Neural cell (in vitro differentiated cells): Measurements from ENCODE around the gene POU2AF3. TPM values are rescaled to one million over a fixed set of nuclear protein-coding genes. Genes with fewer than 3 reads are reported as not detected.

Source experiments
- H2AFZ ChIP-seq: fragments of 200-600, 300-800 bp; sonication (generic), shearing (Covaris generic); 2 replicates; pipeline ENCODE4 v1.6.0; 2014; ENCODE audit warnings: low read depth, mild to moderate bottlenecking, antibody characterized with exemption, low read length, moderate library complexity
- H3F3A ChIP-seq: fragments of 200-600 bp; shearing (Covaris generic); 2 replicates; pipeline ENCODE4 v1.6.1; 2016; ENCODE audit warnings: mild to moderate bottlenecking, moderate library complexity, mixed read lengths, antibody characterized with exemption, low read length; ENCODE audit not compliant: insufficient read depth, poor library complexity, severe bottlenecking
- H3K27ac ChIP-seq: fragments of 200-600, 300-800 bp; sonication (generic), shearing (Covaris generic); 2 replicates; pipeline ENCODE4 v1.5.1; 2014; ENCODE audit warnings: mild to moderate bottlenecking, low read length, moderate library complexity
- H3K27me3 ChIP-seq: fragments of 300-800, 200-600 bp; sonication (generic), shearing (Covaris generic); 2 replicates; pipeline ENCODE4 v1.6.0; 2014; ENCODE audit warnings: mild to moderate bottlenecking, low read depth, low read length, moderate library complexity; ENCODE audit not compliant: insufficient read depth
- H3K36me3 ChIP-seq: fragments of 300-800, 200-600 bp; sonication (generic), shearing (Covaris generic); 2 replicates; pipeline ENCODE4 v1.5.1; 2014; ENCODE audit warnings: mild to moderate bottlenecking, antibody characterized with exemption, low read length, moderate library complexity; ENCODE audit not compliant: insufficient read depth
- H3K4me2 ChIP-seq: fragments of 300-800, 200-600 bp; sonication (generic), shearing (Covaris generic); 2 replicates; pipeline ENCODE4 v1.6.0; 2014; ENCODE audit warnings: mild to moderate bottlenecking, low read length
- H3K4me3 ChIP-seq: fragments of 300-800, 200-600 bp; sonication (generic), shearing (Covaris generic); 2 replicates; pipeline ENCODE4 v1.5.1; 2014; ENCODE audit warnings: mild to moderate bottlenecking, low read length, moderate library complexity
- H3K79me2 ChIP-seq: fragments of 200-600 bp; shearing (Covaris generic); replicated peaks from 2 replicates; pipeline ENCODE4 v1.6.0; 2014; ENCODE audit warnings: mild to moderate bottlenecking, low read length, moderate library complexity; ENCODE audit not compliant: insufficient read depth
- H3K9ac ChIP-seq: fragments of 300-800, 200-600 bp; sonication (generic), shearing (Covaris generic); 2 replicates; pipeline ENCODE4 v1.6.1; 2016; ENCODE audit warnings: mild to moderate bottlenecking, low read length, mixed read lengths
- H3K9me2 ChIP-seq: fragments of 200-600 bp; shearing (Covaris generic); 2 replicates; pipeline ENCODE4 v1.6.1; 2016; ENCODE audit warnings: mild to moderate bottlenecking, low read length, mixed read lengths; ENCODE audit not compliant: insufficient read depth
- H3K9me3 ChIP-seq: fragments of 200-600, 300-800 bp; sonication (generic), shearing (Covaris generic); 2 replicates; pipeline ENCODE4 v1.6.1; 2016; ENCODE audit warnings: mild to moderate bottlenecking, mixed run types, low read length, moderate library complexity, mixed read lengths
- H4K20me1 ChIP-seq: fragments of 200-600 bp; shearing (Covaris generic); 2 replicates; pipeline ENCODE4 v1.6.1; 2016; ENCODE audit warnings: mild to moderate bottlenecking, mixed run types; ENCODE audit not compliant: insufficient read depth
- CTCF ChIP-seq: fragments of 450-650 bp; IDR thresholded peaks from 2 replicates; pipeline ENCODE4 v1.5.1; 2014; ENCODE audit warnings: antibody characterized with exemption, mild to moderate bottlenecking, moderate library complexity; ENCODE audit not compliant: poor library complexity, severe bottlenecking
- EP300 ChIP-seq: fragments of 450-650 bp; conservative IDR thresholded peaks from 2 replicates; pipeline ENCODE4 v1.6.1; 2014; ENCODE audit warnings: antibody characterized with exemption, mild to moderate bottlenecking, moderate library complexity; ENCODE audit not compliant: poor library complexity, severe bottlenecking
- EZH2 ChIP-seq: fragments of 200-600, 300-800 bp; shearing (Covaris generic), sonication (generic); IDR thresholded peaks from 2 replicates; pipeline ENCODE4 v1.6.1; 2014; ENCODE audit warnings: antibody characterized with exemption, low read length, borderline replicate concordance, mild to moderate bottlenecking; ENCODE audit not compliant: insufficient read depth, poor library complexity, severe bottlenecking
- MXI1 ChIP-seq: fragments of 450-650 bp; conservative IDR thresholded peaks from 2 replicates; pipeline ENCODE4 v1.6.1; 2014; ENCODE audit warnings: antibody characterized with exemption, mild to moderate bottlenecking; ENCODE audit not compliant: poor library complexity, severe bottlenecking
- POLR2AphosphoS5 ChIP-seq: IDR thresholded peaks from 2 replicates; pipeline ENCODE4 v1.6.1; 2012
- RAD21 ChIP-seq: fragments of 450-650 bp; conservative IDR thresholded peaks from 2 replicates; pipeline ENCODE4 v1.6.1; 2014; ENCODE audit warnings: antibody characterized with exemption, mild to moderate bottlenecking, moderate library complexity
- SMC3 ChIP-seq: fragments of 450-650 bp; conservative IDR thresholded peaks from 2 replicates; pipeline ENCODE4 v1.6.1; 2014; ENCODE audit warnings: antibody characterized with exemption, mild to moderate bottlenecking, moderate library complexity; ENCODE audit not compliant: poor library complexity
- TAF1 ChIP-seq: IDR thresholded peaks from 2 replicates; pipeline ENCODE4 v1.6.1; 2012; ENCODE audit warnings: low read depth
- polyA plus RNA-seq: library from polyadenylated mRNA; depleted of rRNA; stranded (reverse); fragments of >200 nt; gene quantifications from 2 replicates; pipeline ENCODE4 v1.2.3, GENCODE V29; 2014
- TF ChIP-seq, protein P1 (sequence below): IDR thresholded peaks from 2 replicates; pipeline ENCODE4 v1.6.1; 2012; ENCODE audit warnings: borderline replicate concordance

Gene POU2AF3
- polyA plus RNA-seq, 1 donor from 2014 or later: not detected

DNA sequence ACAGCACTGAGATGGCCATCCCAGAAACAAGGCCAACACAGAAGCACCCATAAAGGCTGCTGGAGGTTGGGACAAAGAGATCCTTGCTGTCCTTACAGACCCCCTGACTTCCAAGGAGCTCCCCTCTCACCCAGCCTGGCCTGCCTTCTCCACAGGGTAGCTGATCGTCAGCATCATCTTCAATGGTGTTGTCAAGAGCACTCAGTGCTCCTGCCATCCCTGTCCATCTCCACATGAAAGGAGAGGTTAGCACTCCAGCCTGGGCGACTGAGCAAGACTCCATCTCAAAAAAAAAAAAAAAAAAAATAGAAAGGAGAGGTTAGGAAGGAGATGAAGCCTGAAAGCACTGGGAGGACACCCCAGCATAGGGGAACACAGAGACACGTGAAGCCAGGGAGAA, 2.1 kb upstream of the POU2AF3 start:
- no peaks in the 10 kb centered on the region for H3K9me2 ChIP-seq
- no peaks in the 10 kb centered on the region for H3K36me3 ChIP-seq
- H3K27ac ChIP-seq: no peak overlapping the region
- no peaks in the 10 kb centered on the region for H3K9me3 ChIP-seq
- no peaks in the 10 kb centered on the region for H4K20me1 ChIP-seq
- no peaks in the 10 kb centered on the region for H3F3A ChIP-seq
- peaks cover 33% of the 10 kb centered on the region for H3K27me3 ChIP-seq
- TF ChIP-seq RAD21 (no peak), EP300 (no peak), MXI1 (no peak), CTCF (no peak)
- no peak overlapping the region for H3K4me2 ChIP-seq
- no peak overlapping the region for H3K9ac ChIP-seq
- H2AFZ ChIP-seq: no peak overlapping the region
- no peak overlapping the region for H3K4me3 ChIP-seq
- H3K79me2 ChIP-seq: no peaks in the 10 kb centered on the region

DNA sequence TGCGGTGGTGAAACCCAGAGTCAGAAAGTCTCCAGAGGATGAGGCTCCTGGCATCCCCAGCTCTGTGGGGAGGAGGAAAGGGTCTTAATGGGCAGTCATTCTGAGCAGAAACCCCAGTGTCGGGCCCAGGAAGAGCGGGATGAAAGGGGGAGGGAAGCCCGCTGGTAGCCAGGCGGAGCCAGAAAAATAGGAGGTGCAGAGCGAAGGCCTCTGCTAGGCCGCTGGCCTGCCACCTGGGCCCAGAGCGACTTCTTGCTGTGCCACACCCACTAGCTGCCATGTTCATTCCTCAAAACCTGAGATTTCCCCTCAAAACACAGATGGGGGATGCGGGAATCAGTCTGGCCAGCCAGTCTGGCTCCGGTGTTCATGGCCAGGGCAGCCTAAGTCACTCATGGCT, 650 bp upstream of the POU2AF3 start:
- peaks cover 33% of the 10 kb centered on the region for H3K27me3 ChIP-seq
- TF ChIP-seq MXI1 (no peak), SMC3 (no peak), POLR2AphosphoS5 (no peak), EZH2 (no peak), EP300 (no peak), RAD21 (no peak), TAF1 (no peak), CTCF (no peak)
- TF ChIP-seq, protein P1, sequence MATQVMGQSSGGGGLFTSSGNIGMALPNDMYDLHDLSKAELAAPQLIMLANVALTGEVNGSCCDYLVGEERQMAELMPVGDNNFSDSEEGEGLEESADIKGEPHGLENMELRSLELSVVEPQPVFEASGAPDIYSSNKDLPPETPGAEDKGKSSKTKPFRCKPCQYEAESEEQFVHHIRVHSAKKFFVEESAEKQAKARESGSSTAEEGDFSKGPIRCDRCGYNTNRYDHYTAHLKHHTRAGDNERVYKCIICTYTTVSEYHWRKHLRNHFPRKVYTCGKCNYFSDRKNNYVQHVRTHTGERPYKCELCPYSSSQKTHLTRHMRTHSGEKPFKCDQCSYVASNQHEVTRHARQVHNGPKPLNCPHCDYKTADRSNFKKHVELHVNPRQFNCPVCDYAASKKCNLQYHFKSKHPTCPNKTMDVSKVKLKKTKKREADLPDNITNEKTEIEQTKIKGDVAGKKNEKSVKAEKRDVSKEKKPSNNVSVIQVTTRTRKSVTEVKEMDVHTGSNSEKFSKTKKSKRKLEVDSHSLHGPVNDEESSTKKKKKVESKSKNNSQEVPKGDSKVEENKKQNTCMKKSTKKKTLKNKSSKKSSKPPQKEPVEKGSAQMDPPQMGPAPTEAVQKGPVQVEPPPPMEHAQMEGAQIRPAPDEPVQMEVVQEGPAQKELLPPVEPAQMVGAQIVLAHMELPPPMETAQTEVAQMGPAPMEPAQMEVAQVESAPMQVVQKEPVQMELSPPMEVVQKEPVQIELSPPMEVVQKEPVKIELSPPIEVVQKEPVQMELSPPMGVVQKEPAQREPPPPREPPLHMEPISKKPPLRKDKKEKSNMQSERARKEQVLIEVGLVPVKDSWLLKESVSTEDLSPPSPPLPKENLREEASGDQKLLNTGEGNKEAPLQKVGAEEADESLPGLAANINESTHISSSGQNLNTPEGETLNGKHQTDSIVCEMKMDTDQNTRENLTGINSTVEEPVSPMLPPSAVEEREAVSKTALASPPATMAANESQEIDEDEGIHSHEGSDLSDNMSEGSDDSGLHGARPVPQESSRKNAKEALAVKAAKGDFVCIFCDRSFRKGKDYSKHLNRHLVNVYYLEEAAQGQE: no peak
- no peaks in the 10 kb centered on the region for H3F3A ChIP-seq
- no peaks in the 10 kb centered on the region for H3K36me3 ChIP-seq
- H4K20me1 ChIP-seq: no peaks in the 10 kb centered on the region
- no peaks in the 10 kb centered on the region for H3K9me2 ChIP-seq
- no peak overlapping the region for H3K4me3 ChIP-seq
- no peaks in the 10 kb centered on the region for H3K9me3 ChIP-seq
- H3K79me2 ChIP-seq: no peaks in the 10 kb centered on the region
- H3K4me2 ChIP-seq: no peak overlapping the region
- H3K9ac ChIP-seq: no peak overlapping the region
- no peak overlapping the region for H3K27ac ChIP-seq
- H2AFZ ChIP-seq: no peak overlapping the region
